Measurements from ENCODE around the gene KCND3. TPM values are rescaled to one million over a fixed set of nuclear protein-coding genes. Genes with fewer than 3 reads are reported as not detected.

Gene KCND3
- total and polyA plus RNA-seq, 2 experiments from 2014 or later = 0.10 to 0.18 TPM

DNA sequence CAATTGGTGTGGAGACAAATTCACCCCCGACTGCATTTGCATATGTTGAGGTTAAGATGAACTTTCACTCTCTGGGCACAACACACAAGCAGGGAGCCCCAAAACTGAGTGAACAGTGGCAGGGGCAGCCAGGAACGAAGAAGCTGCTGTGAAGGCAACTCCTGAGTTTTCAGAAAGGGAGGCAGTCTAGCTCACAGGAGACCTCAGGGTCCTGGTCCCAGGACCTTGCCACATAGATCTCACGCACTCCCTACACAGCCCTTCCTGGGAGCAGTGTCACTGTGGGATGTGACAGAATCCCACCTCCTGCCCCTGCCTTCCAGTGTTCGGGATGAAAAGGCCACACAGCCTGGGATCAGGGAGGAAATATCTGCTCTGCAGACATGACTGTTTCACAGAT lies 60.9 kb downstream of the KCND3 start:
- peaks cover 6% of the 10 kb centered on the region for H3K27me3 Mint-ChIP-seq (ENCODE audit: insufficient read depth, low read depth, poor library complexity)

DNA sequence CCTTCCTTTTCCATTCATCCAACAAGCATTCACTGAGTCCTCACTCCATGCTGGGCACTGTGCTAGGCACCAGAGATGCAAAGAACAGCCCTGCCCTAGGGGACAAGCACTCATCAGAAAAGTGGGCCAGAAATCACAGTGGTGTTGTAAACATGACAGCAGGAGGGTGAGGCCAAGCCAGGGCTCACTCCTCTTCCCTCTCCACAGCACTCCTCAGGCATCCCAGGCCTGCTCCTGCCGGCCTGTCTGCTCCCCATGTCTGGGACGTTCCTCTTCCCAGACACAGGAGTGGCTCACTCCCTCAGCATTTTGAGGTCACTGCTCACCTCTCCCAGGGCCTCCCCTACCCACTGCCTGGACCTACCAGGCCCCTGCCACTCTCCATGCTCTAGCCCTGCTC lies 61.8 kb downstream of the KCND3 start:
- no peak overlapping the region for H3K27ac ChIP-seq (ENCODE audit: low read depth)
- Mint-ChIP-seq H3K9me3 (no peaks in the 10 kb centered on the region), H3K4me1 (peaks cover 11% of the 10 kb centered on the region; the same call in 2 of the 3 replicates), H3K27ac (no peak overlapping the region), H3K36me3 (ENCODE audit: low read depth) (no peaks in the 10 kb centered on the region), H3K27me3 (ENCODE audit: insufficient read depth, low read depth, poor library complexity) (peaks cover 6% of the 10 kb centered on the region), H3K4me3 (no peak overlapping the region)
- H2AFZ ChIP-seq = no peak overlapping the region
- H3K36me3 ChIP-seq (ENCODE audit: insufficient read depth) = no peaks in the 10 kb centered on the region
- ATAC-seq (peak; percentile 38), DNase-seq (ENCODE audit: low spot score) (no peak)
- H3K27me3 ChIP-seq (ENCODE audit: insufficient read depth) = no peaks in the 10 kb centered on the region
- H3K4me3 ChIP-seq = no peak overlapping the region
- H4K20me1 ChIP-seq (replicated peaks; ENCODE audit: insufficient read depth) = no peaks in the 10 kb centered on the region
- no peaks in the 10 kb centered on the region for H3K9me2 ChIP-seq (ENCODE audit: insufficient read depth)
- no peaks in the 10 kb centered on the region for H3K79me2 ChIP-seq (replicated peaks; ENCODE audit: insufficient read depth)
- H3F3A ChIP-seq (replicated peaks; ENCODE audit: low read depth) = no peaks in the 10 kb centered on the region
- no peaks in the 10 kb centered on the region for H3K4me1 ChIP-seq (ENCODE audit: insufficient read depth)
- H3K4me2 ChIP-seq = no peak overlapping the region
- TF ChIP-seq POLR2AphosphoS5 (IDR thresholded peaks at IDR 0.05; ENCODE audit: low read depth) = no peak
- TF ChIP-seq EZH2 (IDR thresholded peaks at IDR 0.05; ENCODE audit: low read depth, unreplicated experiment) = no peak
- TF ChIP-seq, protein P1, sequence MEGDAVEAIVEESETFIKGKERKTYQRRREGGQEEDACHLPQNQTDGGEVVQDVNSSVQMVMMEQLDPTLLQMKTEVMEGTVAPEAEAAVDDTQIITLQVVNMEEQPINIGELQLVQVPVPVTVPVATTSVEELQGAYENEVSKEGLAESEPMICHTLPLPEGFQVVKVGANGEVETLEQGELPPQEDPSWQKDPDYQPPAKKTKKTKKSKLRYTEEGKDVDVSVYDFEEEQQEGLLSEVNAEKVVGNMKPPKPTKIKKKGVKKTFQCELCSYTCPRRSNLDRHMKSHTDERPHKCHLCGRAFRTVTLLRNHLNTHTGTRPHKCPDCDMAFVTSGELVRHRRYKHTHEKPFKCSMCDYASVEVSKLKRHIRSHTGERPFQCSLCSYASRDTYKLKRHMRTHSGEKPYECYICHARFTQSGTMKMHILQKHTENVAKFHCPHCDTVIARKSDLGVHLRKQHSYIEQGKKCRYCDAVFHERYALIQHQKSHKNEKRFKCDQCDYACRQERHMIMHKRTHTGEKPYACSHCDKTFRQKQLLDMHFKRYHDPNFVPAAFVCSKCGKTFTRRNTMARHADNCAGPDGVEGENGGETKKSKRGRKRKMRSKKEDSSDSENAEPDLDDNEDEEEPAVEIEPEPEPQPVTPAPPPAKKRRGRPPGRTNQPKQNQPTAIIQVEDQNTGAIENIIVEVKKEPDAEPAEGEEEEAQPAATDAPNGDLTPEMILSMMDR (conservative IDR thresholded peaks at IDR 0.05; ENCODE audit: low read depth in 2 of 2) = no peak
- TF ChIP-seq JUNB (IDR thresholded peaks at IDR 0.05; ENCODE audit: unreplicated experiment) = no peak
- TF ChIP-seq NANOG (IDR thresholded peaks at IDR 0.05; ENCODE audit: borderline replicate concordance) = no peak
- TF ChIP-seq, protein P2, sequence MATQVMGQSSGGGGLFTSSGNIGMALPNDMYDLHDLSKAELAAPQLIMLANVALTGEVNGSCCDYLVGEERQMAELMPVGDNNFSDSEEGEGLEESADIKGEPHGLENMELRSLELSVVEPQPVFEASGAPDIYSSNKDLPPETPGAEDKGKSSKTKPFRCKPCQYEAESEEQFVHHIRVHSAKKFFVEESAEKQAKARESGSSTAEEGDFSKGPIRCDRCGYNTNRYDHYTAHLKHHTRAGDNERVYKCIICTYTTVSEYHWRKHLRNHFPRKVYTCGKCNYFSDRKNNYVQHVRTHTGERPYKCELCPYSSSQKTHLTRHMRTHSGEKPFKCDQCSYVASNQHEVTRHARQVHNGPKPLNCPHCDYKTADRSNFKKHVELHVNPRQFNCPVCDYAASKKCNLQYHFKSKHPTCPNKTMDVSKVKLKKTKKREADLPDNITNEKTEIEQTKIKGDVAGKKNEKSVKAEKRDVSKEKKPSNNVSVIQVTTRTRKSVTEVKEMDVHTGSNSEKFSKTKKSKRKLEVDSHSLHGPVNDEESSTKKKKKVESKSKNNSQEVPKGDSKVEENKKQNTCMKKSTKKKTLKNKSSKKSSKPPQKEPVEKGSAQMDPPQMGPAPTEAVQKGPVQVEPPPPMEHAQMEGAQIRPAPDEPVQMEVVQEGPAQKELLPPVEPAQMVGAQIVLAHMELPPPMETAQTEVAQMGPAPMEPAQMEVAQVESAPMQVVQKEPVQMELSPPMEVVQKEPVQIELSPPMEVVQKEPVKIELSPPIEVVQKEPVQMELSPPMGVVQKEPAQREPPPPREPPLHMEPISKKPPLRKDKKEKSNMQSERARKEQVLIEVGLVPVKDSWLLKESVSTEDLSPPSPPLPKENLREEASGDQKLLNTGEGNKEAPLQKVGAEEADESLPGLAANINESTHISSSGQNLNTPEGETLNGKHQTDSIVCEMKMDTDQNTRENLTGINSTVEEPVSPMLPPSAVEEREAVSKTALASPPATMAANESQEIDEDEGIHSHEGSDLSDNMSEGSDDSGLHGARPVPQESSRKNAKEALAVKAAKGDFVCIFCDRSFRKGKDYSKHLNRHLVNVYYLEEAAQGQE (IDR thresholded peaks at IDR 0.05; ENCODE audit: unreplicated experiment) = no peak
- no peak for TF ChIP-seq EZH2phosphoT487 (IDR thresholded peaks at IDR 0.05; ENCODE audit: unreplicated experiment)
- no peak for TF ChIP-seq CREB1 (CRISPR knock-in tag; IDR thresholded peaks at IDR 0.05; ENCODE audit: low read depth)
- TF ChIP-seq ZNF331 (CRISPR knock-in tag; IDR thresholded peaks at IDR 0.05; ENCODE audit: low read depth) = no peak
- TF ChIP-seq ZNF114 (CRISPR knock-in tag; IDR thresholded peaks at IDR 0.05) = no peak
- TF ChIP-seq, protein P3, sequence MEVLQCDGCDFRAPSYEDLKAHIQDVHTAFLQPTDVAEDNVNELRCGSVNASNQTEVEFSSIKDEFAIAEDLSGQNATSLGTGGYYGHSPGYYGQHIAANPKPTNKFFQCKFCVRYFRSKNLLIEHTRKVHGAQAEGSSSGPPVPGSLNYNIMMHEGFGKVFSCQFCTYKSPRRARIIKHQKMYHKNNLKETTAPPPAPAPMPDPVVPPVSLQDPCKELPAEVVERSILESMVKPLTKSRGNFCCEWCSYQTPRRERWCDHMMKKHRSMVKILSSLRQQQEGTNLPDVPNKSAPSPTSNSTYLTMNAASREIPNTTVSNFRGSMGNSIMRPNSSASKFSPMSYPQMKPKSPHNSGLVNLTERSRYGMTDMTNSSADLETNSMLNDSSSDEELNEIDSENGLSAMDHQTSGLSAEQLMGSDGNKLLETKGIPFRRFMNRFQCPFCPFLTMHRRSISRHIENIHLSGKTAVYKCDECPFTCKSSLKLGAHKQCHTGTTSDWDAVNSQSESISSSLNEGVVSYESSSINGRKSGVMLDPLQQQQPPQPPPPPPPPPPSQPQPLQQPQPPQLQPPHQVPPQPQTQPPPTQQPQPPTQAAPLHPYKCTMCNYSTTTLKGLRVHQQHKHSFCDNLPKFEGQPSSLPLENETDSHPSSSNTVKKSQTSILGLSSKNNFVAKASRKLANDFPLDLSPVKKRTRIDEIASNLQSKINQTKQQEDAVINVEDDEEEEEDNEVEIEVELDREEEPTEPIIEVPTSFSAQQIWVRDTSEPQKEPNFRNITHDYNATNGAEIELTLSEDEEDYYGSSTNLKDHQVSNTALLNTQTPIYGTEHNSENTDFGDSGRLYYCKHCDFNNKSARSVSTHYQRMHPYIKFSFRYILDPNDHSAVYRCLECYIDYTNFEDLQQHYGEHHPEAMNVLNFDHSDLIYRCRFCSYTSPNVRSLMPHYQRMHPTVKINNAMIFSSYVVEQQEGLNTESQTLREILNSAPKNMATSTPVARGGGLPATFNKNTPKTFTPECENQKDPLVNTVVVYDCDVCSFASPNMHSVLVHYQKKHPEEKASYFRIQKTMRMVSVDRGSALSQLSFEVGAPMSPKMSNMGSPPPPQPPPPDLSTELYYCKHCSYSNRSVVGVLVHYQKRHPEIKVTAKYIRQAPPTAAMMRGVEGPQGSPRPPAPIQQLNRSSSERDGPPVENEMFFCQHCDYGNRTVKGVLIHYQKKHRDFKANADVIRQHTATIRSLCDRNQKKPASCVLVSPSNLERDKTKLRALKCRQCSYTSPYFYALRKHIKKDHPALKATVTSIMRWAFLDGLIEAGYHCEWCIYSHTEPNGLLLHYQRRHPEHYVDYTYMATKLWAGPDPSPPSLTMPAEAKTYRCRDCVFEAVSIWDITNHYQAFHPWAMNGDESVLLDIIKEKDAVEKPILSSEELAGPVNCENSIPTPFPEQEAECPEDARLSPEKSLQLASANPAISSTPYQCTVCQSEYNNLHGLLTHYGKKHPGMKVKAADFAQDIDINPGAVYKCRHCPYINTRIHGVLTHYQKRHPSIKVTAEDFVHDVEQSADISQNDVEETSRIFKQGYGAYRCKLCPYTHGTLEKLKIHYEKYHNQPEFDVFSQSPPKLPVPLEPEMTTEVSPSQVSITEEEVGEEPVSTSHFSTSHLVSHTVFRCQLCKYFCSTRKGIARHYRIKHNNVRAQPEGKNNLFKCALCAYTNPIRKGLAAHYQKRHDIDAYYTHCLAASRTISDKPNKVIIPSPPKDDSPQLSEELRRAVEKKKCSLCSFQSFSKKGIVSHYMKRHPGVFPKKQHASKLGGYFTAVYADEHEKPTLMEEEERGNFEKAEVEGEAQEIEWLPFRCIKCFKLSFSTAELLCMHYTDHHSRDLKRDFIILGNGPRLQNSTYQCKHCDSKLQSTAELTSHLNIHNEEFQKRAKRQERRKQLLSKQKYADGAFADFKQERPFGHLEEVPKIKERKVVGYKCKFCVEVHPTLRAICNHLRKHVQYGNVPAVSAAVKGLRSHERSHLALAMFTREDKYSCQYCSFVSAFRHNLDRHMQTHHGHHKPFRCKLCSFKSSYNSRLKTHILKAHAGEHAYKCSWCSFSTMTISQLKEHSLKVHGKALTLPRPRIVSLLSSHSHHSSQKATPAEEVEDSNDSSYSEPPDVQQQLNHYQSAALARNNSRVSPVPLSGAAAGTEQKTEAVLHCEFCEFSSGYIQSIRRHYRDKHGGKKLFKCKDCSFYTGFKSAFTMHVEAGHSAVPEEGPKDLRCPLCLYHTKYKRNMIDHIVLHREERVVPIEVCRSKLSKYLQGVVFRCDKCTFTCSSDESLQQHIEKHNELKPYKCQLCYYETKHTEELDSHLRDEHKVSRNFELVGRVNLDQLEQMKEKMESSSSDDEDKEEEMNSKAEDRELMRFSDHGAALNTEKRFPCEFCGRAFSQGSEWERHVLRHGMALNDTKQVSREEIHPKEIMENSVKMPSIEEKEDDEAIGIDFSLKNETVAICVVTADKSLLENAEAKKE (CRISPR knock-in tag; IDR thresholded peaks at IDR 0.05) = no peak

More for the DNA sequence above, 60.9 kb downstream of the KCND3 start:
- H3K27ac Mint-ChIP-seq = no peak overlapping the region
- no peaks in the 10 kb centered on the region for H4K20me1 ChIP-seq (replicated peaks; ENCODE audit: insufficient read depth)
- DNase-seq (ENCODE audit: low spot score) (no peak), ATAC-seq (no peak)
- no peaks in the 10 kb centered on the region for H3F3A ChIP-seq (replicated peaks; ENCODE audit: low read depth)
- peak overlapping the region; percentile 63 for H2AFZ ChIP-seq
- no peaks in the 10 kb centered on the region for H3K36me3 ChIP-seq (ENCODE audit: insufficient read depth)
- no peak overlapping the region for H3K4me3 ChIP-seq
- peaks cover 11% of the 10 kb centered on the region; the same call in 2 of the 3 replicates for H3K4me1 Mint-ChIP-seq
- no peak overlapping the region for H3K27ac ChIP-seq (ENCODE audit: low read depth)
- H3K27me3 ChIP-seq (ENCODE audit: insufficient read depth) = no peaks in the 10 kb centered on the region
- no peaks in the 10 kb centered on the region for H3K9me2 ChIP-seq (ENCODE audit: insufficient read depth)
- H3K36me3 Mint-ChIP-seq (ENCODE audit: low read depth) = no peaks in the 10 kb centered on the region
- TF ChIP-seq EZH2phosphoT487 (IDR thresholded peaks at IDR 0.05; ENCODE audit: unreplicated experiment) = no peak
- no peak overlapping the region for H3K4me3 Mint-ChIP-seq
- H3K4me1 ChIP-seq (ENCODE audit: insufficient read depth) = no peaks in the 10 kb centered on the region
- H3K9me3 Mint-ChIP-seq = no peaks in the 10 kb centered on the region
- no peak overlapping the region for H3K4me2 ChIP-seq
- no peaks in the 10 kb centered on the region for H3K79me2 ChIP-seq (replicated peaks; ENCODE audit: insufficient read depth)
